Prostate gland (tissue), 2 donors: ENCODE results near the gene ST13.

Experiments
- CTCF ChIP-seq, 4 experiments: fragments of 200-600 bp in 2 of 4; fragments of 450-650 bp in 2 of 4; sonication (generic) in 2 of 4; IDR thresholded peaks; 1 replicate in 3 of 4; 2 replicates in 1 of 4; pipeline ENCODE4 v1.5.1; 2016 to 2019; ENCODE audit warnings: antibody characterized with exemption in 4 of 4, mild to moderate bottlenecking in 2 of 4, moderate library complexity in 2 of 4
- POLR2AphosphoS5 ChIP-seq: sonication (generic); formaldehyde crosslinking; IDR thresholded peaks from one replicate; pipeline ENCODE4 v1.6.1; 2017; ENCODE audit warnings: antibody characterized with exemption

- no peak for TF ChIP-seq CTCF (IDR thresholded peaks at IDR 0.05)
- no peak for TF ChIP-seq POLR2AphosphoS5
These were observed 38.7 kb downstream of the ST13 start for GRCh38 chr22:40817737-40818136.
